ENCODE measurements around the gene FAAH2. TPM values are rescaled to one million over a fixed set of nuclear protein-coding genes. Genes with fewer than 3 reads are reported as not detected.
"Not testable (repeated sequence)": the region's sequence is repeated elsewhere in the genome, so short reads cannot be mapped to it uniquely, and the experiment has no call there.

Gene FAAH2
- total and polyA plus RNA-seq, 4 experiments from 2014 or later = 17.3 to 25.6 (median 18.5) TPM

DNA sequence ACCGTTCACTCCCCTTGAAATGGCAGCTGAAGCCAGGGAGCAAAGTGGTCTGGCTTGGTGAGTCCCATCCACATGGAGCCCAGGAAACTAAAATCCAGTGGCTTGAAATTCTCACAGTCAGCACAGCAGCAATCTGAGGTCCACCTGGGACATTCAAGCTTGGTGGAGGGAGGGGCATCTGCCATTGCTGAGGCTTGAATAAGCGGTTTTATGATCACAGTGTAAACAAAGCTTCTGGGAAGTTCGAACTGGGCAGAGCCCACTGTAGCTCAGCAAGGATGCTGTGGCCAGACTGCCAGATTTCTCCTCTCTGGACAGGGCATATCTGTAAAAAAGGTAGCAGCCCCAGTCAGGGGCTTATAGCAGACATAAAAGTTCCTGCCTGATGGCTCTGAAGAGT is 15.5 kb upstream of the FAAH2 start:
- CTCF ChIA-PET (ENCODE audit: partially characterized antibody) = no interaction called here
- POLR2A ChIA-PET (ENCODE audit: partially characterized antibody) = no interaction called here

DNA sequence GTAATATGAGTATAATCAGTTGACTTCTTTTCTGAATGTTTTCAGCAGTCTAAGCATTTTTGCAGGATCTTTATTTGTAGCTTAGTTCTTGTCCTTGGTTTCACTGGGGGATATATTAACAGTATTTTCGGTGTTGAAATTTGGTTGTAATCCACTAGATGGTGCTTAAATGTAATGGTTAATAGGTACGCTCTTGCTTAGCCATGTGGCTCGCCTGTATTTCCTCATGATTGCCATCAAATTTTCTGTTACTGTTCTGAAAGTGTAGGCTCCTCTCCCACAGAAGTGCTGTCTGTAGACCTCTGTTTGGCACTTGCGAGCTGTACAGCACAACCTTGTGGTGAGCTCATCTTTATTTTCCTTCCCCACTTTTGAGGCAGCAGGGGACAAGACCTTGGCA is 3.9 kb upstream of the FAAH2 start:
- Mint-ChIP-seq H3K27ac (peak overlapping the region; percentile 43 to 91 (median 76)), H3K36me3 (peaks cover 0 to 8% of the 10 kb centered on the region in 2 donors), H3K4me3 (peak overlapping the region in 4 of 8 donors; percentile 22 to 58 (median 50)), H3K4me1 (peaks cover 13 to 37% (median 22%) of the 10 kb centered on the region in 4 donors), H3K9me3 (peaks cover 0 to 3% (median 0%) of the 10 kb centered on the region in 8 donors), H3K27me3 (peaks cover 0 to 1% of the 10 kb centered on the region in 2 donors)
- Histone ChIP-seq H3K4me1 (ENCODE audit: insufficient read depth, low read length) (peaks cover 20% of the 10 kb centered on the region), H3K9me3 (ENCODE audit: control insufficient read depth in 1 of 2, low read length in 2 of 2) (no peaks in the 10 kb centered on the region), H3K4me3 (ENCODE audit: low read length in 2 of 2) (no peak overlapping the region), H3K36me3 (ENCODE audit: insufficient read depth, low read length) (no peaks in the 10 kb centered on the region), H3K27ac (ENCODE audit: low read depth, low read length) (no peak overlapping the region), H3K27me3 (ENCODE audit: insufficient read depth, low read length) (no peaks in the 10 kb centered on the region)
- intact Hi-C loops (cut with micrococcal nuclease) = loop anchor here (1.0 to 5.0 kb wide), 2 partner anchors 172 to 745 kb away; no protein-coding TSS in a partner anchor
- ChIA-PET CTCF (ENCODE audit: partially characterized antibody) (interaction anchor here (0.7 to 9.2 kb wide), 8 partner anchors 13 to 629 kb away, joined by 3 to 59 read pairs (median 3); no protein-coding TSS in a partner anchor), POLR2A (ENCODE audit: partially characterized antibody) (no interaction called here)
- peak; percentile 27 to 51 (median 38) for DNase-seq

More for the DNA sequence above, 15.5 kb upstream of the FAAH2 start:
- H3K27me3 Mint-ChIP-seq = no peaks in the 10 kb centered on the region
- no peaks in the 10 kb centered on the region for H3K4me1 Mint-ChIP-seq
- no peak overlapping the region for H3K27ac ChIP-seq (ENCODE audit: low read depth, low read length)
- H3K9me3 Mint-ChIP-seq = peaks cover 0 to 18% (median 9%) of the 10 kb centered on the region in 8 donors
- no peak overlapping the region for H3K4me3 Mint-ChIP-seq
- no peaks in the 10 kb centered on the region for H3K9me3 ChIP-seq (ENCODE audit: control insufficient read depth in 1 of 2, low read length in 2 of 2)
- no peak overlapping the region for H3K27ac Mint-ChIP-seq
- DNase-seq = no peak
- peaks cover 0 to 3% of the 10 kb centered on the region in 2 donors for H3K36me3 Mint-ChIP-seq
- H3K27me3 ChIP-seq (ENCODE audit: insufficient read depth, low read length) = no peaks in the 10 kb centered on the region
- H3K4me1 ChIP-seq (ENCODE audit: insufficient read depth, low read length) = no peaks in the 10 kb centered on the region
- no peaks in the 10 kb centered on the region for H3K36me3 ChIP-seq (ENCODE audit: insufficient read depth, low read length)
- H3K4me3 ChIP-seq (ENCODE audit: low read length in 2 of 2) = no peak overlapping the region
- intact Hi-C loops (cut with micrococcal nuclease) = no loop called here

DNA sequence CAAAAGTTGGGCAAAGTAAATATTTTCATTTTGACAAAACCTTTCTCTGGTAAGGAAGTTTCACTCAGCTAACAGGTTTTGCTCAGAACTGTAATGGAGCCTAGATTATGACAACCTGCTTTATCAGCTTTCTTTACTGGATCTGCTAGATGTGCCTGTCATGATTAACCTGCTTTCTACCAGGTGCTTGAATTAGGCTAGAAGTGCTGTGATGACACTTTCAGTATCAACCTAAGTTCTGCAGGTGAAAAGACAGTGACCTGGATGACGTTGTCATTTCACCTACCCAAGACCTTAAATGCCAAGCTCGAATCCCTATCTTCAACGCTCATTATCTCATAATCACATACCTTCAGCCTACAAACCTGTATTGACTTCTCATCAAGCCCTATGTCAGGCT is 1.5 kb upstream of the FAAH2 start:
- POLR2A ChIA-PET (ENCODE audit: partially characterized antibody) = no interaction called here
- CTCF ChIA-PET (ENCODE audit: partially characterized antibody) = interaction anchor here (1.5 to 9.2 kb wide), 3 partner anchors 10 to 169 kb away, joined by 4 to 59 read pairs (median 6); no protein-coding TSS in a partner anchor
- Mint-ChIP-seq H3K4me1 (peaks cover 13 to 45% (median 29%) of the 10 kb centered on the region in 4 donors), H3K36me3 (peaks cover 0 to 8% of the 10 kb centered on the region in 2 donors), H3K4me3 (peak overlapping the region in 1 of 8 donors; percentile 20), H3K27ac (peak overlapping the region; percentile 86 to 98 (median 95)), H3K27me3 (peaks cover 0 to 1% of the 10 kb centered on the region in 2 donors), H3K9me3 (no peaks in the 10 kb centered on the region)
- Histone ChIP-seq H3K27me3 (ENCODE audit: insufficient read depth, low read length) (no peaks in the 10 kb centered on the region), H3K27ac (ENCODE audit: low read depth, low read length) (peak overlapping the region; percentile 82), H3K4me1 (ENCODE audit: insufficient read depth, low read length) (peaks cover 36% of the 10 kb centered on the region), H3K4me3 (ENCODE audit: low read length in 2 of 2) (no peak overlapping the region), H3K36me3 (ENCODE audit: insufficient read depth, low read length) (no peaks in the 10 kb centered on the region), H3K9me3 (ENCODE audit: control insufficient read depth in 1 of 2, low read length in 2 of 2) (no peaks in the 10 kb centered on the region)
- intact Hi-C loops (cut with micrococcal nuclease) = loop anchor here (5.0 kb wide), 2 partner anchors 307 to 632 kb away; partner anchors contain the start of gene ZXDB
- DNase-seq = peak in 1 of 5 donors; percentile 27

DNA sequence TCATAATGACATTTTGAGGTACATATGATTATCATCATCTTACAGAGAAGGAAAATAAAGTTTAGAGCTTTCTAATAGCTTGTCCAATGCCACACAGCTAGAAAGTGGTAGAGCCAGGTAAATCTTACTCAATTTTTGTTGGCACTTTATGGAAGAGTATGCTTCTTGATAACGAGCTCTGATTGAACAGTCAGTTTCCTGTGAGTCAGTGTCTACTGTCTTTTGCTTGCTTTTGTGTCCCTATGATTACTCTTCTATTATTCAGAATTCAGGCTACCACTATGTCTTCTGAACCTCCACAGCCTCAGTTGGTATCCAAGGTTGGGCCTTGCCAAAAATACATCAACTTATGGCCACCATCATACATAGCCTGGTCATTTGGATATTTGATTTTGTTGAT is 2.6 kb downstream of the FAAH2 start:
- intact Hi-C loops (cut with micrococcal nuclease) = loop anchor here (5.0 kb wide), 2 partner anchors 303 to 628 kb away; partner anchors contain the start of gene ZXDB
- no peak for DNase-seq
- Mint-ChIP-seq H3K27ac (peak overlapping the region in 5 of 7 donors; percentile 32 to 79 (median 63)), H3K36me3 (peaks cover 9 to 16% of the 10 kb centered on the region in 2 donors), H3K9me3 (no peaks in the 10 kb centered on the region), H3K4me1 (peaks cover 16 to 56% (median 32%) of the 10 kb centered on the region in 4 donors), H3K4me3 (peak overlapping the region; percentile 51 to 83 (median 64)), H3K27me3 (peaks cover 0 to 1% of the 10 kb centered on the region in 2 donors)
- Histone ChIP-seq H3K27me3 (ENCODE audit: insufficient read depth, low read length) (no peaks in the 10 kb centered on the region), H3K9me3 (ENCODE audit: control insufficient read depth in 1 of 2, low read length in 2 of 2) (no peaks in the 10 kb centered on the region), H3K4me1 (ENCODE audit: insufficient read depth, low read length) (peaks cover 50% of the 10 kb centered on the region), H3K36me3 (ENCODE audit: insufficient read depth, low read length) (no peaks in the 10 kb centered on the region), H3K4me3 (ENCODE audit: low read length in 2 of 2) (no peak overlapping the region), H3K27ac (ENCODE audit: low read depth, low read length) (no peak overlapping the region)
- ChIA-PET CTCF (ENCODE audit: partially characterized antibody) (no interaction called here), POLR2A (ENCODE audit: partially characterized antibody) (no interaction called here)

DNA sequence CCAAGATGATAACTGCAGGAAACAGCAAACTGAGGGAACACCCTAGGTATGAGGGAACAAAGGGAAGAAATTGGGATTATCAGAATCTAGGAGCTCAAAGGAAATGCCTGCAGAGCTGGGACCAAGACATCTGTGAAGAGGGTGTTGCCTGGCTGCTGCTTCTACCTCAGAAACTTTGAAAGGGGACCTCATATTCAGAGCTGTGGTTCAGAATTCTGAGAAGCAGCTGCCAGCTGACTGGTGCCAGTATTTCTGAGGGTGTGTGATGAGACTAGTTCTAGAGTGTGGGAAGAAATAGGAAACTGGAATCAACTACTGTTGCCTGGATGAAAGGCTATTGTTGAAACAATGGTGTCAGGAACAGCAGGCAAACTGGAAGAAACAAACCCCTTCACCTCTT is 8.5 kb downstream of the FAAH2 start:
- H3K9me3 Mint-ChIP-seq = peaks cover 0 to 5% (median under 1%) of the 10 kb centered on the region in 8 donors
- no peaks in the 10 kb centered on the region for H3K36me3 ChIP-seq (ENCODE audit: insufficient read depth, low read length)
- H3K27me3 Mint-ChIP-seq = no peaks in the 10 kb centered on the region
- peaks cover 39% of the 10 kb centered on the region for H3K4me1 ChIP-seq (ENCODE audit: insufficient read depth, low read length)
- intact Hi-C loops (cut with micrococcal nuclease) = no loop called here
- H3K4me3 Mint-ChIP-seq = peak overlapping the region in 4 of 8 donors; percentile 7 to 75 (median 51)
- CTCF ChIA-PET (ENCODE audit: partially characterized antibody) = interaction anchor here (1.0 to 1.3 kb wide), 3 partner anchors 9 to 137 kb away, joined by 3 to 6 read pairs (median 3); partner anchors contain the start of gene FAAH2
- DNase-seq = no peak
- peak overlapping the region in 3 of 7 donors; percentile 32 to 65 (median 35) for H3K27ac Mint-ChIP-seq
- no peak overlapping the region for H3K27ac ChIP-seq (ENCODE audit: low read depth, low read length)
- no peaks in the 10 kb centered on the region for H3K27me3 ChIP-seq (ENCODE audit: insufficient read depth, low read length)
- POLR2A ChIA-PET (ENCODE audit: partially characterized antibody) = no interaction called here
- H3K9me3 ChIP-seq (ENCODE audit: control insufficient read depth in 1 of 2, low read length in 2 of 2) = no peaks in the 10 kb centered on the region
- H3K4me3 ChIP-seq (ENCODE audit: low read length in 2 of 2) = no peak overlapping the region
- peaks cover 15 to 41% (median 30%) of the 10 kb centered on the region in 4 donors for H3K4me1 Mint-ChIP-seq
- peaks cover 23 to 24% of the 10 kb centered on the region in 2 donors for H3K36me3 Mint-ChIP-seq

DNA sequence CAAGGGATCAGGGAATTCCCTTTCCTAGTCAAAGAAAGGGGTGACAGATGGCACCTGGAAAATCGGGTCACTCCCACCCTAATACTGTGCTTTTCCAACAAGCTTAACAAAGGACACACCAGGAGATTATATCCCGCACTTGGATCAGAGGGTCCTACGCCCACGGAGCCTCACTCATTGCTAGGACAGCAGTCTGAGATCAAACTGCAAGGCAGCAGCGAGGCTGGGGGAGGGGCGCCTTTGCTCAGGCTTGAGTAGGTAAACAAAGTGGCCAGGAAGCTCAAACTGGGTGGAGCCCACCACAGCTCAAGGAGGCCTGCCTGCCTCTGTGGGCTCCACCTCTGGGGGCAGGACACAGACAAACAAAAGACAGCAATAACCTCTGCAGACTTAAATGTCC is 9.2 kb downstream of the FAAH2 start:
- peak overlapping the region in 1 of 7 donors; percentile 12 for H3K27ac Mint-ChIP-seq
- not testable (repeated sequence) for DNase-seq

DNA sequence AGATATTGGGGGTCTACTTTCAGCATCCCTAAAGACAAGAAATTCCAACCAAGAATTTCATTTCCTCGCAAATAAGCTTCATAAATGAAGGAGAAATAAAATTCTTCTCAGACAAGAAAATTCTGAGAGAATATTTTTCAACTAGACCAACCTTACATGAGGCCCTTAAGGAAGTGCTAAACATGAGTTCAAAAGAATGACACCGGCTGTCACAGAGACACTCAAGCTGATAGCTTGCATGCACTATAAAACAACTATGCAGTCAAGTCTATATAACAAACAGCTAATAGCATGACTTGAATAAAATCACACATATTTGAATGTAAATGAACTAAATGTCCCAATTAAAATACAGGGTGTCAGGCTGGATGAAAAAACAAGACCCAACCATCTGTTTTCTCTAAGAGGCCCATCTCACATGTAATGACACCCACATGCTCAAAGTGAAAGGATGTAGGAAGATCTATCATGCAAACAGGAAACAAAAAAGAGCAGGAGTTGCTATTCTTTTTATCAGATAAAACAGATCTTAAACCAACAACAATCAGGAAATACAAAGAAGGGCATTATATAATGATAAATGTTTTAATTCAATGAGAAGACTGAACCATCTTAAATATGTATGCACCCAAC is 27.2 kb downstream of the FAAH2 start:
- H3K4me3 Mint-ChIP-seq = peak overlapping the region in 5 of 8 donors; percentile 4 to 58 (median 10)

More for the DNA sequence above, 9.2 kb downstream of the FAAH2 start:
- H3K27ac ChIP-seq (ENCODE audit: low read depth, low read length); H3K36me3 ChIP-seq (ENCODE audit: insufficient read depth, low read length); intact Hi-C loops (cut with micrococcal nuclease); POLR2A ChIA-PET (ENCODE audit: partially characterized antibody); H3K27me3 Mint-ChIP-seq; H3K9me3 ChIP-seq (ENCODE audit: control insufficient read depth in 1 of 2, low read length in 2 of 2); H3K27me3 ChIP-seq (ENCODE audit: insufficient read depth, low read length); H3K4me3 ChIP-seq (ENCODE audit: low read length in 2 of 2): not testable (repeated sequence)
- peak overlapping the region in 3 of 8 donors; percentile 12 to 58 (median 22) for H3K4me3 Mint-ChIP-seq
- H3K36me3 Mint-ChIP-seq = peaks cover 23 to 24% of the 10 kb centered on the region in 2 donors
- peaks cover 0 to 12% (median 2%) of the 10 kb centered on the region in 8 donors for H3K9me3 Mint-ChIP-seq
- H3K4me1 Mint-ChIP-seq = peaks cover 11 to 41% (median 30%) of the 10 kb centered on the region in 4 donors
- H3K4me1 ChIP-seq (ENCODE audit: insufficient read depth, low read length) = peaks cover 35% of the 10 kb centered on the region
- CTCF ChIA-PET (ENCODE audit: partially characterized antibody) = interaction anchor here (1.0 to 1.1 kb wide), 2 partner anchors 13 to 137 kb away, joined by 3 read pairs; no protein-coding TSS in a partner anchor

More for the DNA sequence above, 27.2 kb downstream of the FAAH2 start:
- CTCF ChIA-PET (ENCODE audit: partially characterized antibody) = no interaction called here
- H3K27ac ChIP-seq (ENCODE audit: low read depth, low read length) = no peak overlapping the region
- no peaks in the 10 kb centered on the region for H3K9me3 ChIP-seq (ENCODE audit: control insufficient read depth in 1 of 2, low read length in 2 of 2)
- peaks cover 15% of the 10 kb centered on the region for H3K4me1 ChIP-seq (ENCODE audit: insufficient read depth, low read length)
- peak in 3 of 5 donors; percentile 14 to 29 (median 28) for DNase-seq
- H3K36me3 ChIP-seq (ENCODE audit: insufficient read depth, low read length) = peaks cover 6% of the 10 kb centered on the region
- intact Hi-C loops (cut with micrococcal nuclease) = no loop called here
- no peak overlapping the region for H3K4me3 ChIP-seq (ENCODE audit: low read length in 2 of 2)
- H3K27ac Mint-ChIP-seq = peak overlapping the region in 6 of 7 donors; percentile 29 to 84 (median 68)
- no peaks in the 10 kb centered on the region for H3K27me3 Mint-ChIP-seq
- peaks cover 22 to 30% of the 10 kb centered on the region in 2 donors for H3K36me3 Mint-ChIP-seq
- no peaks in the 10 kb centered on the region for H3K27me3 ChIP-seq (ENCODE audit: insufficient read depth, low read length)
- peaks cover 0 to 29% (median 21%) of the 10 kb centered on the region in 8 donors for H3K9me3 Mint-ChIP-seq
- POLR2A ChIA-PET (ENCODE audit: partially characterized antibody) = no interaction called here
- H3K4me1 Mint-ChIP-seq = peaks cover 12 to 18% (median 16%) of the 10 kb centered on the region in 4 donors

All from CD4-positive, alpha-beta memory T cell (primary cell).